MM.1S (cell line): ENCODE measurements around the gene CCDC158.
"Not testable (repeated sequence)": the region's sequence is repeated elsewhere in the genome, so short reads cannot be mapped to it uniquely, and the experiment has no call there.

Experiments
- DNase-seq: peaks from one replicate; pipeline ENCODE4 v3.0.0-alpha.2; 2015
- H2AFZ ChIP-seq: fragments of 300-600 bp; sonication (generic); 2 replicates; pipeline ENCODE4 v1.6.0; 2016; ENCODE audit warnings: antibody characterized with exemption, low read length
- H3F3A ChIP-seq: fragments of 300-600 bp; sonication (generic); 2 replicates; pipeline ENCODE4 v1.6.1; 2016; ENCODE audit warnings: mild to moderate bottlenecking, antibody characterized with exemption, low read length, moderate library complexity, mixed read lengths; ENCODE audit not compliant: insufficient read depth
- H3K27ac ChIP-seq: fragments of 300-600 bp; sonication (generic); 2 replicates; pipeline ENCODE4 v1.5.1; 2016; ENCODE audit warnings: mild to moderate bottlenecking, low read length
- H3K27me3 ChIP-seq: fragments of 300-600 bp; sonication (generic); replicated peaks from 2 replicates; pipeline ENCODE4 v1.6.0; 2016; ENCODE audit warnings: low read length; ENCODE audit not compliant: insufficient read depth
- H3K36me3 ChIP-seq: fragments of 300-600 bp; sonication (generic); replicated peaks from 2 replicates; pipeline ENCODE4 v1.6.1; 2016; ENCODE audit warnings: mild to moderate bottlenecking, low read length, mixed read lengths; ENCODE audit not compliant: insufficient read depth
- H3K4me1 ChIP-seq: fragments of 300-600 bp; sonication (generic); 2 replicates; pipeline ENCODE4 v1.6.1; 2016; ENCODE audit warnings: low read length, mixed read lengths
- H3K4me2 ChIP-seq: fragments of 300-600 bp; sonication (generic); 2 replicates; pipeline ENCODE4 v1.6.0; 2016; ENCODE audit warnings: low read depth, low read length
- H3K4me3 ChIP-seq: fragments of 300-600 bp; sonication (generic); 2 replicates; pipeline ENCODE4 v1.5.1; 2016; ENCODE audit warnings: low read length, mixed read lengths
- H3K79me2 ChIP-seq: fragments of 300-600 bp; sonication (generic); 2 replicates; pipeline ENCODE4 v1.6.1; 2016; ENCODE audit warnings: mixed run types, low read length, mixed read lengths
- H3K9ac ChIP-seq: fragments of 300-600 bp; sonication (generic); 2 replicates; pipeline ENCODE4 v1.6.1; 2016; ENCODE audit warnings: low read length, mixed read lengths
- H3K9me2 ChIP-seq: fragments of 300-600 bp; sonication (generic); replicated peaks from 2 replicates; pipeline ENCODE4 v1.6.1; 2016; ENCODE audit warnings: mild to moderate bottlenecking, low read length, mixed read lengths; ENCODE audit not compliant: insufficient read depth
- H3K9me3 ChIP-seq: fragments of 300-600 bp; sonication (generic); replicated peaks from 2 replicates; pipeline ENCODE4 v1.6.1; 2016; ENCODE audit warnings: mild to moderate bottlenecking, low read length, mixed read lengths; ENCODE audit not compliant: insufficient read depth
- H4K20me1 ChIP-seq: fragments of 300-600 bp; sonication (generic); 2 replicates; pipeline ENCODE4 v1.6.1; 2016; ENCODE audit warnings: mild to moderate bottlenecking, low read length, moderate library complexity, mixed read lengths; ENCODE audit not compliant: insufficient read depth
- CTCF ChIP-seq: fragments of 300-600 bp; sonication (generic); IDR thresholded peaks from 2 replicates; pipeline ENCODE4 v1.5.1; 2016; ENCODE audit warnings: antibody characterized with exemption, low read length, mixed read lengths
- EZH2 ChIP-seq: fragments of 300-600 bp; sonication (generic); optimal IDR thresholded peaks from 2 replicates; pipeline ENCODE3; 2017; ENCODE audit warnings: low read depth, mild to moderate bottlenecking, antibody characterized with exemption, low read length, mixed read lengths
- EZH2phosphoT487 ChIP-seq: fragments of 300-600 bp; sonication (generic); IDR thresholded peaks from 2 replicates; pipeline ENCODE4 v1.6.1; 2018; ENCODE audit warnings: antibody characterized with exemption, low read length

CCDC158 gene

DNA sequence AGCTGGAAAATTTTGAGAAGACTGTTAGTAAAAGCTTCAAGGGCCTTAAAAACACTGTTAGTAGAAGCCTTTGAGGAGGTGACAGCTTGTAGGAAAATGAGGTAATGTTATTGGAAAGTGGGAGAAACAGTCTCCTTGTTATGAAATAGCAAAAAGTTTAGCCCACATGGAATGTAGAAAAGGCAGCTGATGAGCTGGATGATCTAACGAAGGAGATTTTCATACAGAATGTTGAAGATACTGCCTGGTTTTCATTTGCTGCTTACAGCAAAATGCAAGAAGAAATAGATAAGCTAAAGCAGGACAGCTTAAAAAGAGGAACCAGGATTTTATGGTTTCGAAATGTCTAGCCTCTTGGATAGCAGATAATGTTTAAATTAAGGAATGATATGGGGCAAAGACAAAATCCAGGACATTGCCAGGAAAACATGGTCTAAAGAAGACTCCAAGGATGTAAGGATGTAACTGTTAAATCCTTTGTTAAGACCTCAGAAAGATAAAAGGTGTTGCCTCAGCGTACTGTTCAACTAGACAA, 124.6 kb downstream of the CCDC158 start:
- DNase-seq = no peak
- Histone ChIP-seq H3K4me3 (no peak overlapping the region), H3K27ac (no peak overlapping the region), H2AFZ (no peak overlapping the region), H3K27me3 (no peaks in the 10 kb centered on the region), H3K9ac (no peak overlapping the region), H3K9me2 (no peaks in the 10 kb centered on the region), H3K4me2 (no peak overlapping the region), H3K79me2 (no peaks in the 10 kb centered on the region), H3K9me3 (no peaks in the 10 kb centered on the region), H4K20me1 (no peaks in the 10 kb centered on the region), H3K4me1 (peaks cover 25% of the 10 kb centered on the region), H3K36me3 (no peaks in the 10 kb centered on the region), H3F3A (peaks cover 9% of the 10 kb centered on the region; the same call in 1 of the 2 replicates)
- TF ChIP-seq EZH2 = no peak

DNA sequence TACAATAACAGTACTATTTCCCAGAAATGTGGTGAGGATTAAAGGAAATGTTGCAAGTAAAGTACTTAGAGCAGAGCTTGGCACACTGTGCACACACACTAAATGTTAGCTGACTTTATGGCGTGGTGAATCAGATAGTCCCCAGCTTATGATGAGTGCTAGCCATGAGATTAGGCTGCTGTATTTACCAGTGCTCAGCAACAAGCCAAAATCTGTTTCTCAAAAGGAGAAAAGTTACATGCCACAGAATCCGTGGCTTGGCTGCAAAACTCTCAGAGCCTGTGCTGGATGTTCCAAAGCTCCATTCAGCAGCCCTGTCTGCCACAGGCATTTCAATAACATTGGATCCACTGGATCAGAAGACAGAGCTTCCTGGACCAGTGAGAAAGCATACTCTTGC, 127.2 kb downstream of the CCDC158 start:
- no peaks in the 10 kb centered on the region for H3K9me2 ChIP-seq
- H3F3A ChIP-seq = no peaks in the 10 kb centered on the region
- no peak for DNase-seq
- H3K4me2 ChIP-seq = no peak overlapping the region
- H3K9ac ChIP-seq = no peak overlapping the region
- H3K27ac ChIP-seq = no peak overlapping the region
- H3K4me1 ChIP-seq = peaks cover 5% of the 10 kb centered on the region; the same call in 1 of the 2 replicates
- no peaks in the 10 kb centered on the region for H3K36me3 ChIP-seq
- H2AFZ ChIP-seq = no peak overlapping the region
- no peaks in the 10 kb centered on the region for H3K27me3 ChIP-seq
- H4K20me1 ChIP-seq = no peaks in the 10 kb centered on the region
- no peaks in the 10 kb centered on the region for H3K9me3 ChIP-seq
- H3K79me2 ChIP-seq = no peaks in the 10 kb centered on the region
- TF ChIP-seq EZH2 (no peak), CTCF (no peak), EZH2phosphoT487 (no peak)
- H3K4me3 ChIP-seq = no peak overlapping the region

DNA sequence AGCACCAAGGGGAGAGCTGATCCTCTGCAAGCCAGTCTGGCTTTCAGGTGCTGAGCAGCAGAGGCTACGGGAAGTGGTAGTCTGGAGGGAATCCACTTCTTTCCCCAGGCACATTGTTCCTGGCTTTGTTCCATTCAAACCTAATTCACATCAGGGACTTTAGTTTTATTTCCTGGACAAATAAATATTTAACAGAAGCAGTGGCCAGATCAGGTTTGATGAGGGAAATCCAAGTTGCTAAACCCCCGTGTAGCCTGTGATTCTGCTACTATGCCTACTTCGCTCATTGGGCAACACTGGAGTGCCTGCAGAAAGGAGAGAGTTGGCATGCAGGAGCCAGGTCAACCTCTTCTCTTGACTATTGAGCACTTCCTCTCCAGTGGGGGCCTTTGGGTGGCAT, 128.2 kb downstream of the CCDC158 start:
- Histone ChIP-seq H3K9ac (no peak overlapping the region), H3K36me3 (no peaks in the 10 kb centered on the region), H3K79me2 (no peaks in the 10 kb centered on the region), H3F3A (no peaks in the 10 kb centered on the region), H3K27ac (no peak overlapping the region), H2AFZ (no peak overlapping the region), H3K27me3 (no peaks in the 10 kb centered on the region), H3K4me3 (no peak overlapping the region), H3K9me3 (no peaks in the 10 kb centered on the region), H3K9me2 (no peaks in the 10 kb centered on the region), H4K20me1 (no peaks in the 10 kb centered on the region), H3K4me1 (peaks cover 4% of the 10 kb centered on the region; the same call in 1 of the 2 replicates), H3K4me2 (no peak overlapping the region)
- no peak for TF ChIP-seq EZH2
- TF ChIP-seq CTCF = no peak
- TF ChIP-seq EZH2phosphoT487 = no peak
- DNase-seq = no peak

- not testable (repeated sequence) for H3K27ac ChIP-seq, H3K4me3 ChIP-seq, H3K4me1 ChIP-seq, H3K9me2 ChIP-seq, H4K20me1 ChIP-seq, H3K9ac ChIP-seq, DNase-seq, H3K27me3 ChIP-seq, H3K4me2 ChIP-seq, H3F3A ChIP-seq, H3K79me2 ChIP-seq, H3K9me3 ChIP-seq, H2AFZ ChIP-seq, H3K36me3 ChIP-seq
Observed at GRCh38 chr4:76287811-76288210, 133.1 kb downstream of the CCDC158 start.
